GM19463 (cell line): ENCODE results near the gene FBRS.
A peak's percentile ranks its signal among the peaks of the same experiment; 100 is the strongest.
"Not testable (repeated sequence)": the region's sequence is repeated elsewhere in the genome, so short reads cannot be mapped to it uniquely, and the experiment has no call there.

ENCODE experiments used
- ATAC-seq: cut with Tn5 transposase; IDR thresholded peaks from one replicate; pipeline ENCODE4 v1.9.1; 2021; ENCODE audit warnings: mild to moderate bottlenecking, moderate library complexity; ENCODE audit not compliant: unreplicated experiment

FBRS gene

DNA sequence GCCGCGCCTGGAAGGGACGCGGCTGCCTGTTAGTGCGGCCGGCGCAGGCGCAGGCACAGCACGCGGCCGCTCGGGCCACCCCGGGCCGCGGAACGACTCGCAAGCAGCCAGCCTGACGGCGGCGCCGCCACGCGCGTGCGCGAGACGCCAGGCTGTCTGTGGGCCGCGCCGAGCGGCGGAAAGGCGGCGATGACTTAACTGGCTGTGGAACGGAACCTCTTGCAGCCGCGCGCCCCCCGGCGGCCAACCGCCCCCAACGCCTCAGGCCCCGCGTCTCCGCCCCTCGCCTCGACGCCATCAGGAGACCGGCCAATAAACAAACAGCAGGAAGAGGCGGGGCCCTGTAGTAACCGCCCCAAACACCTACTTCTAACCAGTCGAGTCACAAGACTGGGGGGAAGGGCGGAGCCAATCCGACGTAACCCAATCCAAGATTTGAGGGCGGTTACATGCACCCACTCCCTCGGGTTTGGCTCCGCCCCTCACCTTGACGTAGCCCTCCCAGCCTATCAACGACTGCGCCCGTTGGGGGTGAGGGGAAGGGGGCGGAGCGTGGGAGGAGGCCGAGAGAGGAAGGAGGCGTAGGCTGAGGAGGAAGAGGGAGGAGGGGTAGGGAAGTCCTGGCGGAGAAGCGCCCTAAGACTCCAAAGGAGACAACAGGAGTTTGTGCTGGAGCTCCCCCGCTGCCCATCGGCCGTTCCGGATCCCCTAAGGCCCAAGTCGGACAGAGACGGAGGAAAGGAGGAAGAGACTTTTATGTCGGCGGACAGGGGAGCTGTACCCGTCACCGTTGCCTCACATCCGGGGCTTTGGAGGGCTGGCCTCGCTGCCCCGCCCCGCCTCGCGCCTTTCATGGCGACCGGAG is at the start of gene FBRS:
TSS of gene FBRS (plus strand) at position 566 of the 865 bp plus-strand sequence. CDS start 1,088 bp downstream, outside the sequence.
- peak; percentile 65 for ATAC-seq

DNA sequence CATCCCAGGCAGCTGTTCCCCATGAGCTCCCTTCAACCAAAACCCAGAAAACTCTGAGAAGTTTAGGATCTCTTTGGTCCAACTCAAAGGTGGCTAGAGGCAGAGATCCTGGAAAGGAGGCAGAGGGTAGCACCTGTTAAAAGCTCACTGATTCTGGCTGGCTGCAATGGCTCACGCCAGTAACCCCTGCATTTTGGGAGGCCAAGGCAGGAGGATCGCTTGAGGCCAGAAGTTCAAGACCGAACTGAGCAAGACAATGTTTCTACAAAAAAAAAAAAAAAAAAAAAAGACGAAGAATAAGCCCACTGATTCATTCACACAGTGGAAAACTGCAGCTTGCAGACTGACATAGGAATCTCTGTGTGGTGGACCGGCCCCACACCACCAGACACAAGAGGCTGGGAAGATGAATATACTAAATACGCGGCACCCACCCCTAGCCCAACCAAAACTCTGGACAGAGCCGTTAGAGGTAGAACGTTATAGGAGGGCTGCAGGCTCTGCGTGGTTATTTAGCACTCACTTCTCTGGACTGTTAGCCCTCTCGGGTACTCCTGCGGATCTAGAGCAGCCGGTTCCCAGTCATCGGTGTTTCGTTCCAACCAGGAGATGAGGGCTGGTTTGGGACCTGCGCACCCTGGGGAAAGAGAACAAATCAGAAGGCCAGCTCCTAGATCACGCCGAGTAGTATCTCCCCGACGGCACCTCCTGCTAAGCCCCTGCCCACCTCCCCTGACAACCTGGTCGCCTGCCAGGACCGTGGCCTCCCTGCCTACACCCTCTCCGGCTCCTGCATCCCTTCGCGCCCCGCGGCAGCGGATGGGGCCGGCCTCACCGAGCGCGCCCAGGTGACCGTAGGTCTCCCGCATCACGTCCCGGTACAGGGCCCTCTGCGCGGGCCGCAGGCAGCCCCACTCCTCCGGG is 49.0 kb upstream of the FBRS start:
- ATAC-seq = peak; percentile 20

DNA sequence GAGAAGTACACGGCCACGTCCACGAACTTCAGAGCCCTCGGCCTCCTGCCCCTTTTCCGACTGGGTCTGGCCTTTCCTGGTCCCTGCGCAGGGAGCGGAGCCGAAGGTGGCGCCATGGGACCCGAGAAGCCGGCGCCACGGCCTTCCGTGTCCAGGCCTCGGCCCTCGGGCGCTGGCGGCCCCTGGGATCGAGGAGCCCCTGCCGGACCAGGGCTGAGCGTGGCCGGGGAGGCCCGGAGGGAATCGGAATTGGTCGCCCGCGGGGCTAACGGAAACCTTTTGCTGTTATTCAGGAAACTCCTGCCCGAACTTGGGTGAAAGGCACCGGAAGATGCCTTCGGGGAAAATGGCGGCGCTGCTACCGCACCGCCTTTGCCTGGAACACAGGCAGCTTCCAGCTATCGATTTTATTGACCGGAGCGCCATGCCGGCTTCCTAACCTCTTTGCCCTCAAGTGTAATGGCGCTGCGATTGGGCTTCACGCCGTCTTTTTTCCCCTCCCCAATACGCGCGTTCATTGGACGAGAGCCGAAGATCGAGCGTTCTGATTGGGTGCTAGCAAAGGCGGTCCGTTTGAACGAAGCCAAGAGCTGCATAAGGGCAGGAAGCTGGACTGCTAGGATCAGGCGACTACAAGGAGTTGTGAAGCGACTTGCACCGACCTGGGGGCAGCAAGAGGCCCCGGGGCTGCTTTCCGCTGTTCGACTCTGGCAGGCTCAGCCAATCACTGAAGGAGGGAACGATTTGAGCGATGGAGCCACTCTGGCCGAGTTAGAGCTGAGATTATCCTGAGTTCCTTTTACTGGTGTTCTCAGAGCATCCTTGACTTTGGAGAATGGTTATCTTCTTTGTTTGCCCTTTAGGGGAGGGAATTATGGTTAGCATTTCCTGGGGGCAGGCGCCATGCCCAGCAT is 48.0 kb upstream of the FBRS start, which contains the start of gene ZNF689:
TSS of gene ZNF689 (minus strand) at position 464 of the 914 bp plus-strand sequence. CDS start at position 116, 348 bp downstream.
- peak; percentile 95 for ATAC-seq

DNA sequence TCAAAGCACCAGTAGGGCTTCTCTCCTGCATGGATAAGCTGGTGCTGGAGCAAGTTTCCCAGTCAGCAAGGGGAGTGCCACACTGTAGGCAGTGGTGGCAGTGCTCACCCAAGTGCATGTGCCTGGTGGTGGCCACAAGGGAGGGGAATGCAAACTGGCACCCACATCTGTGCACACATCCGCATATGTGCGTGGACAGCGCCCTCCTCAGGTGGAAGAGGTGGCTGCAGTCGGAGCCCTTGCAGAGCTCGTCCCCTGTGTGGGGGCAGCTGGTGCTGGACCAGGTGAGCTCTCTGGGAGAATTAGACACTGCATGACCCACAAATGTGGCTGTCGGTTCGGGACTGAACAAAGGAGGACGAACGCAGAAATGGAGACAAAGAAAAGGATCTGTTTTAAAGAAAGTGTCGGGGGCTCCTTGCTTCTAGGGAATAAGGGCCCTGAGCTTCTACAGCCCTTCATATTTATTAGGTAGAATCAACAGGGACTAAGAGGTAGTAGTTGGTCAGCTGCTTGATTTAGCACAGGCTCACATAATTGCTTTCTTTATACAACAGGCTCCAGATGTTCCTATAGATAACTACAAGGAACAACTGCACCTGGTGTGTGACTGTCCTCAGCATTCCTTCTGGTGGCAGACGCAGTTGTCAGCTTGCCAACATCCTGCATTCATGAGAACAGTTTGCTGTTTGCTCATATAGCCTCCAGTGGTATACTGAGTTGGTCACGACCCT is 42.7 kb upstream of the FBRS start:
- no peak for ATAC-seq

DNA sequence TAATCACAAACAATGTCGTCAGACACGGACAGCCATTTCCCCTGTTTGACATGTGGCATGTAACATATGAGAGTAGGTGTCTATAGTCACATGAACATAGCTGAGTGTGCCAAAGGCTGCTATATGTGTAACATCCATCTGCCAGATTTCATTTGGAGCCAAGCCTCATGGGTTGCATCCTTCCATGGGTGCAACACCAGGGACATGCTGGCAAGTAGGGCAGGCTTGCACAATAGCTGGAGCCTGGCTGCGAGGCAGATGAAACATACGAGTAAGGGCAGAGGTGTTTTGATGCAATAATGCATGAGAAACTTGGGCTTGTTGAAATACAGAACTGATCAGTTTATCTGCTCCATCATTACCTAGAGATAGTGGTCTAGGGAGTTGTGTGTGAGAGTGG is 39.0 kb upstream of the FBRS start:
- ATAC-seq = no peak

DNA sequence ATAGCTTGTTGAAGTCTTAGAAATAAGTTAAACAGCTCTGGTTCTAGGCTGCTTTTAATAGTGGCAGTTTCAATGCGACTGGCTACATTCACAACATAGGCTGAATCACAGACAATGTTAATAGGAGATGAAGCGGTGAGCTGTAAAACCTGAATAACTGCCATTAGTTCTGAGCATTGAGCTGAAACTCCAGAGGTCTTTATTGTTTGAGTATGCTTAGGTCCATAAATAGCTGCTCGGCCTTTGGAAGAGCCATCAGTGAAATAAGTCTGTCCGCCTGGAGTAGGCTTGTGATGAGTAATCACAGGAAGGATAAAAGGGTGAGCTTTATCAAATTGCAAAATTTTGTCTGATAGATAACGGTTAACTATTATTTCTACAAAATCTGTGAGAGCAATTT is 38.6 kb upstream of the FBRS start:
- no peak for ATAC-seq

DNA sequence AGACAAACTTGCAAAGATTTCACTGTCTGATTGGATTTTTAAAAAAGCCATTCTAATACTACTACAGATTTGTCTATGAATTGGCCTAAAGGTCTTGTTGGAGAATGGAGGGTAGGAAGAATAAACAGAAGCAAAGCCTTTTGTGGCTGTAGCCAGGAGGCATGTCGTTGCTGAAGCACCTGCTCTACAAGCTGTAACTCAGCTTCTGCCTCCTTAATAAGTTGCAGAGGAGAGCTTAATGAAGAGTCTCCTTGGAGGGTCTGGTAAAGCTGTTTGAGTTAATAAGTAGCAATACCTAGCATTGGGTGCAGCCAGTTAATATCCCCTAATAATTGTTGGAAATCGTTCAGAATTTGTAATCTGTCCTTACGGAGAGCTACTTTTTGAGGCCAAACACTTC is 38.1 kb upstream of the FBRS start:
- no peak for ATAC-seq

DNA sequence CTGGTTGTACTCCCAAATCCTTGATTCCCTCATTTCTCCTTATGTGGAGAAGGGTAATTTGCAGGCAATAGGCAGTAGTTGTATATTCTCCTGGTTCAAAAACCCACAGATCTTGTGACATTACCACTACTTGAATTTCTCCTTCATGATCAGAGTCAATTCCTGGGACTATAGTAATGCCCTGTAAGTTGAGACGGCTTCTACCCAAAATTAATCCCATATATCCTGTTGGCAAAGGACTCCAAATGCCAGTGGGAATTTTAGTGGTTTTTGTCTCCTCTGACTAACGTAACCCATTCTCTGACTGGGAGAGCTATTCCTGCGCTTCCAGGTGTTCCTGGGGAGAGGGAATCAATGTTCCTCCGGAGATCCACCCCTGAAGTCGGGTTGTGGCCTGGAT is 36.5 kb upstream of the FBRS start:
- no peak for ATAC-seq

DNA sequence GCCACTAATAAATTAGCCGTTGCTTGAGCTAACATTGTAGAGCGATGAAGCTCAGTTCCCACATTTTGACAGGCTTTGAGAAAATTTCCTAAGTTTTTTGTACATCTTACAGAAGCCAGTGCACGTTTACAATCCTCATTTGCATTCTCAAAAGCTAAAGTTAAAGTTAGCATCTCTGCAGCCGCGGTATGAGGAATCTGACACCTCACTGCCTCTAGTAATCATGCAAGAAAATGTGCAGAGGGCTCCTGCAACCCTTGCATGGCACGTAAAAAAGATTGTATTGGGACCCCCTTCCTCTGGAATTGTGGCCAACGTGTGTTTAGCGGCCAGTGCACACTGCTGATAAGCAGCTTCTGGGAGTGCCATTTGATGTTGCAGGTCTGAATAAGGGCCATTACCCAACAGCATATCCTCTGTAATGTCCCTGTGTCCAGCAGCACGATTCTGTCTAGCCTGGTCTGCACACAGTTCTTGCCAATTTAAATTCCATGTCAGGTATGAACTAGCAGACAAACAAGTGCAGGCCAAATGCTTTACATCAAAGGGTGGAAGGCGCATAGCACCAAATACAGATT is 35.7 kb upstream of the FBRS start:
- no peak for ATAC-seq

DNA sequence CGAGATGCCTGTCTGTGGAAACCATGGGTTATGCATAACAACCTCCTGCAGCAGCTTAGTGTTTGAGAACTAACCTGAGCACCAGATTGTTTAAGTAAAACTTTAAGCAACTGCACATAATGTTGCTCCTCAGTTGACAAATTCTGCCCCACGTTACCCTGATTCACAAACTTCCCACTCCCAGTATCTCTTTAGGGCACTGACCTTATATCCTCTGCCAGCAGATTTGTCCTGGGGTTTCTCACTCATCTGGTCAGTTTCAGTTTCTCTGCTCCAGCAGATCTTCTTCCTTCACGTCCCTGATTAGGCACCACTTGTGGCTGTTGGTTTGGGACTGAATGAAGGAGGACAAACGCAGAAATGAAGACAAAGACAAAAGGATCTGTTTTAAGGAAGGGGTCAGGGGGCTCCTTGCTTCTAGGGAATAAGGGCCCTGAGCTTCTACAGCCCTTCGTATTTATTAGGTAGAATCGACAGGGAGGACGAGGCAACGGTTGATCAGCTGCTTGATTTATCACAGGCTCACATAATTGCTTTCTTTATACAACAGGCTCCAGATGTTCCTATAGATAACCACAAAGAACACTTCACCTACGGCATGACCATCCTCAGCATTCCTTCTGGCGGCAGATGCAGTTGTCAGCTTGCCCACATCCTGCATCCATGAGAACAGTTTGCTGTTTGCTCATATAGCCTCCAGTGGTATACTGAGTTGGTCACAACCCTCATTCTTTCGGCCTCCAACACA is 34.5 kb upstream of the FBRS start:
- no peak for ATAC-seq

DNA sequence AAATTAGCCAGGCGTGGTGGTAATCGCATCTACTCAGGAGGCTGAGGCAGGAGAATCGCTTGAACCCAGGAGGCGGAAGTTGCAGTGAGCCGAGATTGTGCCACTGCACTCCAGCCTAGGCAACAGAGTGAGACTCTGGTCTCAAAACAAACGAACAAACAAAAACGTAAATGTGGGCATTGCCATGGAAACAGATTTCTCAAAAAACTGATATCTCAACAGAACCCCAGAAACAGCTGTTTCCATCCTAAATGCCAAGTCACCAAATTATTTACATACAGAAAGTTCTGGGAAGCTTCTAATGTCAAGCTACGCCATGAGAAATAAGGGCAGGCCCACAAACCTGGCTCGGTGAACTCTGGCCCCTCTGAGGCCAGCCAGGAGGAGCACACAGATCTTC is 32.0 kb upstream of the FBRS start:
- no peak for ATAC-seq

DNA sequence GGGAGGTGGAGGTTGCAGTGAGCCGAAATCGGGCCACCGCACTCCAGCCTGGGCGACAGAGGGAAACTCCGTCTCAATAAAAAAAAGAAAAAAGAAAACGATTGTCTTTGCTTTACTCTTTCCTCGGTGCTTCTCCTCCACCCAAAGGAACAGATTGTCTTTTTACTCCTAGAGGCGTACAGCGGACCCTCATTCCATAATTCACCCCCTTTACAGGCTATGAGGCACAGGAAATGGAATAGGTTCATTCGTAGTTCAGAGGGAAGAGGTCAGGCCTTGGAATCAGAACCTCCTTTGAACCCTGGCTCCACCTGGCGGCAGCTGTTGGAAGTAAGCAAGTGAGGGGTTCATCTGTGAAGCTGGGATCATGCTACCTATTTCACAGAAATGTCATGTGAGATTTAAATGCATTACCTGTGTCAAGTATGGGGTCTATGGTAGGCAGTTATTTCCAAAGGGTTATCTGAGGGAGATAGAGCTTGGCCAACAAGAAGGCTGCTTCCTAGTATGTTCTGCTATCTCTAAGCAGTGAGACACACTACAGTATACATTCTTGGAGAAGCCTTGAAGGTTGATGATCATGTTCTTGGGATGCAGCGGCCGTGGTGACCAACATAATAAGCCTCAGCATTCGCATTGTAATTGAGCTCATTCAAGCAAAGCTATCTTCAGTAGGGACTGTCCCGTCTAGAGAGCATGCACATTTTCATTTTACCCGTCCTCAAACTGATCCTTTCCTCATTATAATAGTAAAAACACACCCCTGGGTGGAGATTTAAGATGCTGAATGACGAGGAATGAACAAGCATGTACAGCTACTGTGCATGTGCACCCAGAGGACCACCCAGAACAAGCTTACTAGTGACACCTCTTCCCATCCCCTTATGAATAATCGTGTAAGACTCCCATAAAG is 29.3 kb upstream of the FBRS start:
- ATAC-seq = no peak

DNA sequence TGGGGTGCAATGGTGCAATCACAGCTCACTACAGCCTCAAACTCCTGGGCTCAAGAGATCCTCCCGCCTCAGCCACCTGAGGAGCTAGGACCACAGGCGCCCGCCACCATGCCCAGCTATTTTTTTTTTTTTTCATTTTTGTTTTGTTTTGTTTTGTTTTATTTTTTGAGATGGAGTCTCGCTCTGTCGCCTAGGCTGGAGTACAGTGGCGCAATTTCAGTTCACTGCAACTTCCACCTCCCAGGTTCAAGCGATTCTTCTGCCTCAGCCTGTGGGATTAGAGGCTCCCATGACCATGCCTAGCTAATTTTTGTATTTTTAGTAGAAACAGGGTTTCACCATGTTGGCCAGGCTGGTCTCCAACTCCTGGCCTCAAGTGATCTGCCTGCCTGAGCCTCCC is 25.8 kb upstream of the FBRS start:
- not testable (repeated sequence) for ATAC-seq

DNA sequence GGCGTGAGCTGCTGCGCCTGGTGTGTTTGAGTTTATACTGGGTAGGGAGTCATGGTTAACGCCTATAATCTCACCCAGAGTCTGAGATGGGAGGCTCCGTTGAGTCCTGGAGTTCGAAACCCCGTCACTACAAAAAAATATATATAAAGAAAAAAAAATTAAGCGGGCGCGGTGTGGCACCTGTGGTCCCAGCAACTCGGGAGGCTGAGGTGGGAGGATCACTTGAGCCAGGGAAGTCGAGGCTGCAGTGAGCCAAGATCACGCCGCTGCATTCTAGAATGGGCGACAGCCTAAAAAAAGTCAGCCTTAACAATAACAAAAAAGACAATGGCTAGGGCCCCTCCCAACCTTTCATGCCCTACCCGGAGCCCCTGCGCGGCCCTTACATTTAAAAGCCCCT is 24.7 kb upstream of the FBRS start:
- ATAC-seq = no peak

DNA sequence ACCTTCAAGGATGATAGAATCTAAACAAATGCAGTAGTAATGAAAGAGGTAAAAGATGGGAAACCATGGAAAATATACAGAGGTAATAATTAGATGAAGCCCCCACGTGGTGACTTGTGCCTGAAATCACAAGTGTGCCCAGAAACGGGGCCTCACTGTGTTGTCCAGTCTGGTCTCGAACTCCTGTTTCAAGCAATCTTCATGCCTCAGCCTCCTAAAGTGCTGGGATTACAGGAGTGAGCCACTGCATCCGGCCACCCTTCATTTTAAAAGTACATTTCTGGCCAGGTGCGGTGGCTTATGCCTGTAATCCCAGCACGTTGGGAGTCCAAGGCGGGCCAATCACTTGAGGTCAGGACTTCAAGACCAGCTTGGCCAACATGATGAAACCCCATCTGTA is 21.6 kb upstream of the FBRS start:
- ATAC-seq = no peak

DNA sequence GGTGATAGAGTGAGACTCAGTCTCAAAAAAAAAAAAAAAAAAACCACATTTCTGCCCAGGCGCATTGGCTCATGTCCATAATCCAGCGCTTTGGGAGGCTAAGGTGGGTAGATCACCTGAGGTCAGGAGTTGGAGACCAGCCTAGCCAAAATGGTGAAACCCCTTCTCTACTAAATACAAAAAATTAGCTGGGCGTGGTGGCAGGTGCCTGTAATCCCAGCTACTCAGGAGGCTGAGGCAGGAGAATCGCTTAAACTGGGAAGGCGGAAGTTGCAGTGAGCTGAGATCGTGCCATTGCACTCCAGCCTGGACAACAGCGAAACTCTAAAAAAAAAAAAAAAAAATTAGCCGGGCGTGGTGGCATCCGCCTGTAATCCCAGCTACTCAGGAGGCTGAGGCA is 21.1 kb upstream of the FBRS start:
- ATAC-seq = not testable (repeated sequence)

DNA sequence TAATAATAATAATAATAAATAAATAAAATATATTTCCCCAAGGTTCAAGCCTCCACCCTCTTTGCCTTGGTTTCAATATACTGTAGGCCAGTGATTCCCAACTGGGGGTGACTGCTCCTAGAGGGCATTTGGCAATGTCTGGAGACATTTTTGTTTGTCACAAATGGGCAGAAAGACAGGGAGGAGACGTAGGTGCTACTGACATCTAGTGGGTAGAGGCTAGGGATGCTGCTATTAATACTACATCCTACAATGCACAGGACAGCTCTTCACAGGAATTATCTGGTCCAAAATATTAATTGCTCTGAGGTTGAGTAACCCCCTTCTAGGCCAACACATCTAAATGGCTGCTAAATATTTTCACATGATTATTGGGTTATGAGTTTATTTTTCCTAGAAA is 20.3 kb upstream of the FBRS start:
- ATAC-seq = no peak
